ENCODE results near the gene SFT2D2. TPM values are rescaled to one million over a fixed set of nuclear protein-coding genes. Genes with fewer than 3 reads are reported as not detected.

The SFT2D2 gene
- total and polyA plus RNA-seq, 2 of the 8 experiments (the other 6 are each of a cell fraction or from before 2014, with no cell fraction given) = 9.0 to 29.0 TPM

DNA sequence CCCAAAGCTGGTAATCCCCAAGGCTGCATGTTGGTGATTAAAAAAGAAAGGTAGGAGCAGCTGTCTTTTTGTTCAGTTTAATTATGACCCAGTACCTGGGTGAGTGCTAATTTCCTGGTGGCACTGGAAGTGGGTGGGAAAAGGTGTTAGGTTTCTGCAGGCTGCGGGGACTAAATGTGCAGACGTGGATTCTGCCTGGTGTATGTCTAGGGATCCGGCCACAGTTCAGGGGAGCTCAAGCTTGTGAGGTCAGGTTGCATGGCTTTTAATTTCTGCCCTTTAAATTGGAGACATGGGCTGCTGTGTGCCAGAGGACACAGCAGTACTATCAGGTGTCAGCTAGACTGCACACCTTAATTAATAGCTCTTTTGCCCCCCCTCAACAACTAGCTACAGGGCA, 34.6 kb downstream of the SFT2D2 start:
- peaks cover 0 to 7% (median 1%) of the 10 kb centered on the region in 4 experiments; a peak in 2 of 8 replicates for H3K36me3 ChIP-seq (ENCODE audit: control insufficient read depth in 2 of 4, insufficient read depth in 4 of 4, low read length in 3 of 4)
- TF ChIP-seq TBP (IDR thresholded peaks at IDR 0.05; ENCODE audit: low read depth, low read length) = no peak
- no peak for TF ChIP-seq RFX5 (IDR thresholded peaks at IDR 0.05; ENCODE audit: borderline replicate concordance, low read depth, low read length)
- no peak for TF ChIP-seq NRF1 (IDR thresholded peaks at IDR 0.05; ENCODE audit: low read depth, low read length)
- no peak for TF ChIP-seq ASH2L (IDR thresholded peaks at IDR 0.05; ENCODE audit: low read length)
- no peak for TF ChIP-seq E2F6 (IDR thresholded peaks at IDR 0.05)
- no peak for TF ChIP-seq SP1 (IDR thresholded peaks at IDR 0.05; ENCODE audit: low read depth, low read length)
- TF ChIP-seq YY1 (IDR thresholded peaks at IDR 0.05; ENCODE audit: low read depth, low read length) = no peak
- no peak for TF ChIP-seq CBX8 (IDR thresholded peaks at IDR 0.05; ENCODE audit: borderline replicate concordance, low read depth, low read length)
- no peak for TF ChIP-seq ZNF274 (IDR thresholded peaks at IDR 0.05; ENCODE audit: borderline replicate concordance, extremely low read depth, low read length)
- no peaks in the 10 kb centered on the region for H3K23me2 ChIP-seq (ENCODE audit: low read depth, low read length)
- H2AK5ac ChIP-seq (ENCODE audit: low read depth, low read length) = no peak overlapping the region
- H4K20me1 ChIP-seq (replicated peaks in 1 of 2; ENCODE audit: control insufficient read depth in 1 of 2, insufficient read depth in 2 of 2, low read length in 2 of 2) = no peaks in the 10 kb centered on the region
- DNase-seq (ENCODE audit: low read depth in 1 of 2, low spot score in 2 of 2) (no peak), FAIRE-seq (no peak)
- H2BK15ac ChIP-seq (ENCODE audit: low read length) = no peak overlapping the region
- H2BK12ac ChIP-seq (ENCODE audit: low read depth, low read length) = peak overlapping the region; percentile 53; the same call in 1 of the 2 replicates
- H3K4me2 ChIP-seq (ENCODE audit: insufficient read depth in 1 of 2, low read depth in 2 of 2, low read length in 2 of 2) = no peak overlapping the region
- H2BK120ac ChIP-seq (replicated peaks; ENCODE audit: low read depth, low read length) = peak overlapping the region; percentile 43
- ChIA-PET CTCF (ENCODE audit: partially characterized antibody) (interaction anchor here (0.9 to 1.4 kb wide), 3 partner anchors 20 to 82 kb away, joined by 4 to 5 read pairs (median 4); no protein-coding TSS in a partner anchor), POLR2A (ENCODE audit: partially characterized antibody) (interaction anchor here (0.6 kb wide), 1 partner anchor 431 kb away, joined by 3 read pairs; no protein-coding TSS in a partner anchor)
- no peak overlapping the region for H2BK20ac ChIP-seq (ENCODE audit: low read length)
- H3K56ac ChIP-seq (replicated peaks; ENCODE audit: insufficient read length, low read depth, low read length) = peak overlapping the region; percentile 28
- H3K4ac ChIP-seq (replicated peaks; ENCODE audit: insufficient read length, low read depth, low read length) = no peak overlapping the region
- H4K91ac ChIP-seq (replicated peaks; ENCODE audit: insufficient read length, low read length) = peak overlapping the region; percentile 32
- H3K9me3 ChIP-seq (ENCODE audit: insufficient read depth in 2 of 2, low read depth in 1 of 2, low read length in 1 of 2) = peaks cover 11 to 21% of the 10 kb centered on the region in 2 experiments; a peak in 3 of 4 replicates
- no peak overlapping the region for H2BK5ac ChIP-seq (ENCODE audit: low read depth, low read length)
- H3K23ac ChIP-seq (ENCODE audit: insufficient read length) = no peak overlapping the region
- H3K27ac ChIP-seq (ENCODE audit: low read depth, low read length) = no peak overlapping the region
- H3K4me3 ChIP-seq (ENCODE audit: extremely low read depth in 1 of 4, insufficient read depth in 2 of 4, low read depth in 3 of 4, low read length in 4 of 4) = no peak overlapping the region
- no peaks in the 10 kb centered on the region for H3K79me1 ChIP-seq (ENCODE audit: low read depth, low read length)
- no peaks in the 10 kb centered on the region for H3K79me2 ChIP-seq (ENCODE audit: control insufficient read depth in 1 of 2, insufficient read depth in 2 of 2, low read length in 2 of 2)
- no peak overlapping the region for H3K14ac ChIP-seq (ENCODE audit: insufficient read length)
- H3K4me1 ChIP-seq (replicated peaks in 1 of 4; ENCODE audit: control insufficient read depth in 3 of 4, insufficient read depth in 4 of 4, low read length in 3 of 4) = peaks cover 1 to 8% (median 4%) of the 10 kb centered on the region in 4 experiments; a peak in 3 of 7 replicates
- H3K9ac ChIP-seq (replicated peaks in 1 of 4; ENCODE audit: extremely low read depth in 1 of 4, low read depth in 3 of 4, low read length in 3 of 4) = no peak overlapping the region
- peak overlapping the region; percentile 35; the same call in 1 of the 2 replicates for H4K8ac ChIP-seq (ENCODE audit: extremely low read depth, insufficient read depth, low read length)
- H3K27me3 ChIP-seq (replicated peaks in 1 of 4; ENCODE audit: control insufficient read depth in 3 of 4, extremely low read depth in 1 of 4, insufficient read depth in 3 of 4, low read length in 3 of 4) = no peaks in the 10 kb centered on the region
- no peak overlapping the region for H3K18ac ChIP-seq (ENCODE audit: extremely low read depth, low read length)
- no peak overlapping the region for H2AFZ ChIP-seq (ENCODE audit: low read length)
- WGBS, 2 experiments (ENCODE audit: extremely low coverage in 1 of 2, insufficient coverage in 1 of 2, insufficient read length in 1 of 2, insufficient replicate concordance in 2 of 2, low coverage in 1 of 2, low lambda C conversion rate in 2 of 2, missing lambda C conversion rate in 1 of 2) = 87% methylated on average over 3 of the region's 3 CpGs; no CpG with 5 or more reads in 1 of the 2 experiments
- H4K5ac ChIP-seq (ENCODE audit: insufficient read length, low read depth, low read length) = no peak overlapping the region

All from H1 (cell line).